Lung (tissue), 12 donors: ENCODE data around the gene NFIA. TPM values are rescaled to one million over a fixed set of nuclear protein-coding genes. Genes with fewer than 3 reads are reported as not detected.

ENCODE experiments used
- ATAC-seq: fragments of 200-7000 bp; cut with Tn5 transposase; one replicate; pipeline ENCODE4 v1.9.1; 2020; ENCODE audit warnings: moderate number of reproducible peaks; ENCODE audit not compliant: insufficient read depth, low FRiP score
- DNase-seq, 3 donors: peaks; one replicate each; pipeline ENCODE4 v3.0.0-alpha.2; 2013 to 2017
- H3K27ac ChIP-seq, 2 donors: one replicate each; pipeline ENCODE4 v1.5.1; 2013; ENCODE audit warnings: mild to moderate bottlenecking in 2 of 2, moderate library complexity in 2 of 2, control low read depth in 1 of 2, inconsistent platforms in 1 of 2, low read depth in 1 of 2, low read length in 1 of 2
- H3K27me3 ChIP-seq, 3 donors: one replicate each; pipeline ENCODE4 v1.5.1; 2013; ENCODE audit warnings: low read length in 2 of 3; ENCODE audit not compliant: control insufficient read depth in 3 of 3, insufficient read depth in 3 of 3
- H3K36me3 ChIP-seq, 4 donors: one replicate each; pipeline ENCODE4 v1.5.1; 2013; ENCODE audit warnings: low read length in 4 of 4, mild to moderate bottlenecking in 1 of 4, moderate library complexity in 1 of 4; ENCODE audit not compliant: control insufficient read depth in 4 of 4, insufficient read depth in 4 of 4
- H3K4me1 ChIP-seq, 5 donors: one replicate each; pipeline ENCODE4 v1.5.1; 2013; ENCODE audit warnings: low read length in 5 of 5, mild to moderate bottlenecking in 2 of 5, moderate library complexity in 1 of 5; ENCODE audit not compliant: control insufficient read depth in 5 of 5, insufficient read depth in 5 of 5
- H3K4me3 ChIP-seq: one replicate; pipeline ENCODE4 v1.5.1; 2013; ENCODE audit warnings: mild to moderate bottlenecking, control low read depth, moderate library complexity
- H3K9ac ChIP-seq, 2 donors: one replicate each; pipeline ENCODE4 v1.5.1; 2013; ENCODE audit warnings: low read length in 2 of 2, control low read depth in 1 of 2; ENCODE audit not compliant: insufficient read depth in 1 of 2
- H3K9me3 ChIP-seq, 4 donors: one replicate each; pipeline ENCODE4 v1.5.1; 2013; ENCODE audit warnings: low read length in 3 of 4, mild to moderate bottlenecking in 1 of 4, moderate library complexity in 1 of 4; ENCODE audit not compliant: control insufficient read depth in 4 of 4, insufficient read depth in 3 of 4
- CTCF ChIP-seq: IDR thresholded peaks from 2 replicates; pipeline ENCODE4 v1.5.1; 2012; ENCODE audit warnings: mild to moderate bottlenecking; ENCODE audit errors: control extremely low read depth, extremely low read depth
- WGBS, 2 donors: extraction: QIAGEN DNeasy Blood & Tissue Kit; methylation state at CpG; one replicate each; pipeline ENCODE4 v1.1.7; 2013; 5-methylcytosine and 5-hydroxymethylcytosine counted together
- polyA plus RNA-seq, 2 donors: library from polyadenylated mRNA; stranded (reverse); fragments of 200-250 nt; gene quantifications; one replicate each; pipeline ENCODE4 v1.2.1, GENCODE V29; 2013
- total RNA-seq, 2 donors: library from RNA; depleted of rRNA in 1 of 2; stranded (reverse); fragments of >200 nt in 1 of 2; gene quantifications; one replicate each; pipeline ENCODE4 v1.2.1, GENCODE V29; 2014 to 2021
- donor health status: control.
- donor health status: control.
- donor health status: Bipolar disorder and iron deficiency.
- donor health status: healthy.
- donor health status: DM: yes; HTN: yes; CAD: no.

Gene NFIA
- total and polyA plus RNA-seq, 4 donors = 3.0 to 63.4 (median 34.2) TPM

- TF ChIP-seq CTCF = no peak
- DNase-seq = no peak
- Histone ChIP-seq H3K27me3 (no peaks in the 10 kb centered on the region), H3K9me3 (no peaks in the 10 kb centered on the region), H3K36me3 (peaks cover 0 to 6% (median 1%) of the 10 kb centered on the region in 4 donors), H3K4me3 (no peak overlapping the region), H3K4me1 (peaks cover 2 to 31% (median 10%) of the 10 kb centered on the region in 5 donors), H3K27ac (no peak overlapping the region), H3K9ac (no peak overlapping the region)
- WGBS, 2 donors = 93 to 97% methylated on average over 1 of the region's 1 CpG
- ATAC-seq = no peak
Observed at GRCh38 chr1:61163355-61163754, 81.0 kb downstream of the NFIA start.

- H3K9ac ChIP-seq = no peak overlapping the region
- H3K4me3 ChIP-seq = no peak overlapping the region
- H3K4me1 ChIP-seq = peaks cover 2 to 34% (median 14%) of the 10 kb centered on the region in 5 donors
- DNase-seq = no peak
- no peak overlapping the region for H3K27ac ChIP-seq
- 80 to 93% methylated on average over 2 of the region's 2 CpGs for WGBS, 2 donors
- no peak for ATAC-seq
- H3K36me3 ChIP-seq = peaks cover 0 to 3% (median 1%) of the 10 kb centered on the region in 4 donors
- H3K27me3 ChIP-seq = no peaks in the 10 kb centered on the region
- no peaks in the 10 kb centered on the region for H3K9me3 ChIP-seq
- TF ChIP-seq CTCF = no peak
Observed at GRCh38 chr1:61165402-61165801, 83.0 kb downstream of the NFIA start.

GRCh38 chr1:61167309-61167708 lies 84.9 kb downstream of the NFIA start:
- Histone ChIP-seq H3K27ac (no peak overlapping the region), H3K36me3 (peaks cover 0 to under 1% (median 0%) of the 10 kb centered on the region in 4 donors), H3K9ac (no peak overlapping the region), H3K4me1 (peaks cover 2 to 46% (median 18%) of the 10 kb centered on the region in 5 donors), H3K27me3 (no peaks in the 10 kb centered on the region), H3K9me3 (no peaks in the 10 kb centered on the region), H3K4me3 (no peak overlapping the region)
- TF ChIP-seq CTCF = no peak
- WGBS, 2 donors = 96 to 100% methylated on average over 1 of the region's 1 CpG
- ATAC-seq = no peak
- DNase-seq = no peak

- no peaks in the 10 kb centered on the region for H3K9me3 ChIP-seq
- H3K27ac ChIP-seq = no peak overlapping the region
- DNase-seq (no peak), ATAC-seq (no peak)
- no peaks in the 10 kb centered on the region for H3K27me3 ChIP-seq
- H3K9ac ChIP-seq = no peak overlapping the region
- H3K4me1 ChIP-seq = peaks cover 3 to 46% (median 20%) of the 10 kb centered on the region in 5 donors
- no peak for TF ChIP-seq CTCF
- peaks cover 0 to under 1% (median 0%) of the 10 kb centered on the region in 4 donors for H3K36me3 ChIP-seq
- H3K4me3 ChIP-seq = no peak overlapping the region
Observed at GRCh38 chr1:61169045-61169444, 86.7 kb downstream of the NFIA start.
